HCT116 (cell line): ENCODE results near the gene AADAT. TPM values are rescaled to one million over a fixed set of nuclear protein-coding genes. Genes with fewer than 3 reads are reported as not detected.

Experiments
- ATAC-seq: fragments of 200-7000 bp; cut with Tn5 transposase; 2 replicates; pipeline ENCODE4 v1.9.1; 2020; ENCODE audit warnings: mild to moderate bottlenecking, moderate library complexity
- BruUV-seq: library from RNA; stranded (reverse); fragments of 400-500 nt; replicated peaks from 2 replicates; lab custom pipeline; 2021; lab: Mats Ljungman, UMichigan
- CTCF ChIA-PET: fragments of 300-600 bp; sonication (Branson Sonifier 250); formaldehyde crosslinking; loops from one replicate; lab custom pipeline; 2021; ENCODE audit warnings: antibody characterized with exemption; lab: Charles Lee
- POLR2A ChIA-PET: fragments of 300-600, 350-600 bp; sonication (Branson Sonifier 250); formaldehyde crosslinking; loops from one replicate; lab custom pipeline; 2021; ENCODE audit warnings: antibody characterized with exemption; lab: Charles Lee
- RAD21 ChIA-PET, 2 experiments: fragments of 300-600 bp; sonication (Branson Sonifier 250); formaldehyde crosslinking; loops; one replicate each; lab custom pipeline; 2023; ENCODE audit warnings: low total read pairs in 2 of 2; ENCODE audit not compliant: uncharacterized antibody in 2 of 2, unreplicated experiment in 2 of 2, low non-redundant PET in 1 of 2; lab: Charles Lee
- DNase-seq: peaks from one replicate; pipeline ENCODE4 v3.0.0-alpha.2; 2010; ENCODE audit warnings: low read depth, low spot score
- H2AFZ ChIP-seq: fragments of 200-600 bp; shearing (Covaris generic), sonication (generic); 2 replicates; pipeline ENCODE4 v1.6.1; 2017; ENCODE audit warnings: low read depth, mixed run types, mixed read lengths, antibody characterized with exemption, low read length; ENCODE audit not compliant: poor library complexity, severe bottlenecking
- H3K27ac ChIP-seq: 2 replicates; pipeline ENCODE4 v1.5.1; 2012; ENCODE audit warnings: low read depth, low read length
- H3K27me3 ChIP-seq: fragments of 200-600 bp; sonication (generic); 2 replicates; pipeline ENCODE4 v1.6.1; 2016; ENCODE audit warnings: mixed run types, low read length, mixed read lengths; ENCODE audit not compliant: insufficient read depth
- H3K36me3 ChIP-seq, 2 experiments: fragments of 200-500 bp in 1 of 2; fragments of 200-600 bp in 1 of 2; sonication (Bioruptor generic) in 1 of 2; sonication (generic) in 1 of 2; 2 replicates each; pipeline versions ENCODE4 v1.5.1 to v1.6.1; 2014 to 2016; ENCODE audit warnings: low read length in 2 of 2, inconsistent platforms in 1 of 2, mixed read lengths in 1 of 2, mixed run types in 1 of 2; ENCODE audit not compliant: insufficient read depth in 2 of 2, control insufficient read depth in 1 of 2
- H3K4me1 ChIP-seq, 2 experiments: fragments of 200-600 bp in 1 of 2; sonication (generic) in 1 of 2; 2 replicates each; pipeline versions ENCODE4 v1.5.1 to v1.6.1; 2012 to 2017; ENCODE audit warnings: low read length in 2 of 2, inconsistent platforms in 1 of 2, mild to moderate bottlenecking in 1 of 2, mixed read lengths in 1 of 2, mixed run types in 1 of 2, moderate library complexity in 1 of 2; ENCODE audit not compliant: insufficient read depth in 2 of 2, control insufficient read depth in 1 of 2
- H3K4me2 ChIP-seq: fragments of 200-600 bp; sonication (generic); 2 replicates; pipeline ENCODE4 v1.6.1; 2017; ENCODE audit warnings: mixed run types, low read length, mixed read lengths
- H3K4me3 ChIP-seq, 2 experiments: fragments of 200-600 bp in 1 of 2; sonication (generic) in 1 of 2; replicated peaks in 1 of 2; 2 replicates each; pipeline ENCODE4 v1.5.1; 2011 to 2016; ENCODE audit warnings: low read length in 2 of 2, control low read depth in 1 of 2, low read depth in 1 of 2, mild to moderate bottlenecking in 1 of 2, mixed read lengths in 1 of 2, mixed run types in 1 of 2
- H3K79me2 ChIP-seq: fragments of 200-600 bp; sonication (generic); 2 replicates; pipeline ENCODE4 v1.6.1; 2017; ENCODE audit warnings: mild to moderate bottlenecking, mixed run types, low read length, moderate library complexity, mixed read lengths; ENCODE audit not compliant: insufficient read depth
- H3K9ac ChIP-seq: fragments of 200-600 bp; sonication (generic); 2 replicates; pipeline ENCODE4 v1.6.1; 2016; ENCODE audit warnings: low read length, mixed read lengths
- H3K9me2 ChIP-seq: fragments of 200-600 bp; sonication (generic), shearing (Covaris generic); 2 replicates; pipeline ENCODE4 v1.6.1; 2017; ENCODE audit warnings: mixed run types, mild to moderate bottlenecking, moderate library complexity; ENCODE audit not compliant: insufficient read depth
- H3K9me3 ChIP-seq, 2 experiments: fragments of 200-500 bp in 1 of 2; fragments of 200-600 bp in 1 of 2; sonication (Bioruptor generic) in 1 of 2; sonication (generic) in 1 of 2; 2 replicates each; pipeline ENCODE4 v1.6.1; 2014 to 2017; ENCODE audit warnings: low read length in 2 of 2, mixed read lengths in 2 of 2, inconsistent platforms in 1 of 2, low read depth in 1 of 2, mild to moderate bottlenecking in 1 of 2, mixed run types in 1 of 2, moderate library complexity in 1 of 2; ENCODE audit not compliant: control insufficient read depth in 1 of 2, insufficient read depth in 1 of 2
- H4K20me1 ChIP-seq: fragments of 200-600 bp; sonication (generic), shearing (Covaris generic); 2 replicates; pipeline ENCODE4 v1.6.1; 2017; ENCODE audit warnings: mixed run types, mild to moderate bottlenecking, moderate library complexity; ENCODE audit not compliant: insufficient read depth
- CTCF ChIP-seq, 3 experiments: fragments of 200-600 bp in 1 of 3; sonication (generic) in 1 of 3; IDR thresholded peaks in 2 of 3; conservative IDR thresholded peaks in 1 of 3; 2 replicates each; pipeline ENCODE4 v1.5.1; 2012 to 2017; ENCODE audit warnings: low read depth in 2 of 3, low read length in 2 of 3, antibody characterized with exemption in 1 of 3, borderline replicate concordance in 1 of 3, control low read depth in 1 of 3, mild to moderate bottlenecking in 1 of 3, mixed read lengths in 1 of 3, mixed run types in 1 of 3, moderate library complexity in 1 of 3; ENCODE audit not compliant: insufficient read depth in 1 of 3
- EGR1 ChIP-seq: IDR thresholded peaks from 2 replicates; pipeline ENCODE4 v1.6.1; 2012; ENCODE audit warnings: low read depth
- EZH2phosphoT487 ChIP-seq: fragments of 200-600 bp; IDR thresholded peaks from 2 replicates; pipeline ENCODE4 v1.6.1; 2018; ENCODE audit warnings: antibody characterized with exemption, borderline replicate concordance
- MAX ChIP-seq: IDR thresholded peaks from 2 replicates; pipeline ENCODE4 v1.6.1; 2012
- RAD21 ChIP-seq: IDR thresholded peaks from 2 replicates; pipeline ENCODE4 v1.6.1; 2012; ENCODE audit warnings: low read depth, mild to moderate bottlenecking
- SP1 ChIP-seq: IDR thresholded peaks from 2 replicates; pipeline ENCODE4 v1.6.1; 2012; ENCODE audit warnings: low read depth
- SRF ChIP-seq: IDR thresholded peaks from 2 replicates; pipeline ENCODE4 v1.6.1; 2012; ENCODE audit warnings: low read depth
- TCF7L2 ChIP-seq: IDR thresholded peaks from 2 replicates; pipeline ENCODE4 v1.7.0; 2011; ENCODE audit warnings: borderline replicate concordance, inconsistent platforms; ENCODE audit not compliant: insufficient read depth, insufficient read length; ENCODE audit errors: extremely low read depth
- ZNF274 ChIP-seq: fragments of 200-500 bp; sonication (Bioruptor generic); IDR thresholded peaks from 2 replicates; pipeline ENCODE4 v1.6.1; 2014; ENCODE audit warnings: mild to moderate bottlenecking, low read depth, low read length, inconsistent platforms
- intact Hi-C: fragments of 100-400 bp; cut with micrococcal nuclease; formaldehyde crosslinking; loops from 2 replicates; pipeline ENCODE4 v1.10.0; 2022
- total RNA-seq: library from RNA; stranded (reverse); gene quantifications from one replicate; pipeline ENCODE4 v1.2.1, GENCODE V29; 2021; ENCODE audit not compliant: unreplicated experiment

Gene AADAT
- total RNA-seq, 1 experiment from 2014 or later = 15.4 TPM

- H3K27ac ChIP-seq = no peak overlapping the region
- POLR2A ChIA-PET = no interaction called here
These were observed 20.5 kb upstream of the AADAT start for GRCh38 chr4:170110285-170110672.

More at GRCh38 chr4:170110285-170110672, 20.5 kb upstream of the AADAT start:
- H3K9ac ChIP-seq = no peak overlapping the region
- H3K4me2 ChIP-seq = no peak overlapping the region
- DNase-seq (no peak), ATAC-seq (no peak)
- H3K36me3 ChIP-seq = no peaks in the 10 kb centered on the region
- BruUV-seq = no TSS peak
- ChIA-PET CTCF (no interaction called here), RAD21 (no interaction called here)
- H2AFZ ChIP-seq = no peak overlapping the region
- H3K79me2 ChIP-seq = no peaks in the 10 kb centered on the region
- H3K9me3 ChIP-seq = no peaks in the 10 kb centered on the region
- H3K4me1 ChIP-seq = no peaks in the 10 kb centered on the region
- no peaks in the 10 kb centered on the region for H4K20me1 ChIP-seq
- H3K27me3 ChIP-seq = no peaks in the 10 kb centered on the region
- intact Hi-C loops = no loop called here
- TF ChIP-seq ZNF274 = no peak
- TF ChIP-seq SP1 = no peak
- TF ChIP-seq MAX = no peak
- TF ChIP-seq EGR1 = no peak
- no peak for TF ChIP-seq SRF
- TF ChIP-seq EZH2phosphoT487 = no peak
- no peak for TF ChIP-seq TCF7L2
- no peak for TF ChIP-seq RAD21
- no peak for TF ChIP-seq CTCF (IDR thresholded peaks at IDR 0.05 in 2 of 3, conservative IDR thresholded peaks at IDR 0.05 in 1 of 3; ENCODE audit: borderline replicate concordance in 1 of 3, insufficient read depth in 1 of 3, low read depth in 2 of 3, low read length in 2 of 3)
- H3K4me3 ChIP-seq = no peak overlapping the region
- H3K9me2 ChIP-seq = no peaks in the 10 kb centered on the region
